ENCODE results near the gene BNC1. TPM values are rescaled to one million over a fixed set of nuclear protein-coding genes. Genes with fewer than 3 reads are reported as not detected.

The BNC1 gene
- total and polyA plus RNA-seq, 2 donors (not counting 1 experiment from before 2014, with no cell fraction given): not detected

GRCh38 chr15:83210619-83211018, 73.8 kb downstream of the BNC1 start:
- POLR2A ChIA-PET: no interaction called here

GRCh38 chr15:83209333-83209732, 75.1 kb downstream of the BNC1 start:
- Mint-ChIP-seq H3K4me3 (no peak overlapping the region), H3K9me3 (ENCODE audit: insufficient read depth) (no peaks in the 10 kb centered on the region), H3K4me1 (peaks cover 8% of the 10 kb centered on the region), H3K27me3 (peaks cover 24% of the 10 kb centered on the region), H3K27ac (no peak overlapping the region)
- peaks cover 0 to 36% (median 24%) of the 10 kb centered on the region in 4 experiments for H3K27me3 ChIP-seq (replicated peaks in 1 of 4; ENCODE audit: control extremely low read depth in 1 of 4, control insufficient read depth in 3 of 4, insufficient read depth in 4 of 4, low read length in 3 of 4)
- POLR2A ChIA-PET: no interaction called here
- H3K27ac ChIP-seq (ENCODE audit: low read length in 2 of 2): no peak overlapping the region
- H3K4me3 ChIP-seq (ENCODE audit: control extremely low read depth in 1 of 5, extremely low read depth in 1 of 5, insufficient read depth in 1 of 5, low read depth in 2 of 5, low read length in 4 of 5): no peak overlapping the region
- CTCF ChIA-PET: no interaction called here
- H3K4me1 ChIP-seq (ENCODE audit: control insufficient read depth in 2 of 2, insufficient read depth in 2 of 2, low read length in 2 of 2): peaks cover 11 to 14% of the 10 kb centered on the region in 2 donors
- intact Hi-C loops (cut with micrococcal nuclease): no loop called here
- no peaks in the 10 kb centered on the region for H3K79me2 ChIP-seq (ENCODE audit: control insufficient read depth, insufficient read depth, low read length)
- no peak for DNase-seq
- H4K20me1 ChIP-seq (ENCODE audit: control insufficient read depth, insufficient read depth, low read length, poor library complexity, severe bottlenecking): no peaks in the 10 kb centered on the region
- no peak for ATAC-seq (ENCODE audit: low read depth)
- H3K9me3 ChIP-seq (ENCODE audit: control extremely low read depth in 1 of 3, control insufficient read depth in 2 of 3, insufficient read depth in 1 of 3, low read length in 2 of 3): peaks cover 0 to 3% (median 0%) of the 10 kb centered on the region in 3 donors
- no peak overlapping the region for H2AFZ ChIP-seq (ENCODE audit: insufficient read depth, low read depth, low read length, poor library complexity, severe bottlenecking)
- no peak overlapping the region for H3K4me2 ChIP-seq (replicated peaks; ENCODE audit: low read depth, low read length, poor library complexity, severe bottlenecking)
- no peak for TF ChIP-seq EZH2 (IDR thresholded peaks at IDR 0.05; ENCODE audit: borderline replicate concordance, insufficient read depth, low read depth, low read length, poor library complexity, severe bottlenecking)
- no peak for TF ChIP-seq CTCF (IDR thresholded peaks at IDR 0.05)
- no peak overlapping the region for H3K9ac ChIP-seq (ENCODE audit: low read length)
- no peaks in the 10 kb centered on the region for H3K36me3 ChIP-seq (replicated peaks in 1 of 2; ENCODE audit: control extremely low read depth in 1 of 2, control insufficient read depth in 1 of 2, extremely low read depth in 1 of 2, insufficient read depth in 2 of 2, low read length in 1 of 2)
- 87% methylated on average over 4 of the region's 5 CpGs for WGBS (ENCODE audit: insufficient coverage)

More at GRCh38 chr15:83210619-83211018, 73.8 kb downstream of the BNC1 start:
- H3K27me3 ChIP-seq (replicated peaks in 1 of 4; ENCODE audit: control extremely low read depth in 1 of 4, control insufficient read depth in 3 of 4, insufficient read depth in 4 of 4, low read length in 3 of 4): peaks cover 0 to 36% (median 25%) of the 10 kb centered on the region in 4 experiments
- peaks cover 0 to 3% (median 0%) of the 10 kb centered on the region in 3 donors for H3K9me3 ChIP-seq (ENCODE audit: control extremely low read depth in 1 of 3, control insufficient read depth in 2 of 3, insufficient read depth in 1 of 3, low read length in 2 of 3)
- H3K9ac ChIP-seq (ENCODE audit: low read length): no peak overlapping the region
- DNase-seq: no peak
- Mint-ChIP-seq H3K9me3 (ENCODE audit: insufficient read depth) (no peaks in the 10 kb centered on the region), H3K4me1 (peaks cover 8% of the 10 kb centered on the region), H3K4me3 (no peak overlapping the region), H3K27me3 (peaks cover 21% of the 10 kb centered on the region), H3K27ac (no peak overlapping the region)
- H3K4me3 ChIP-seq (ENCODE audit: control extremely low read depth in 1 of 5, extremely low read depth in 1 of 5, insufficient read depth in 1 of 5, low read depth in 2 of 5, low read length in 4 of 5): no peak overlapping the region
- no peaks in the 10 kb centered on the region for H3K36me3 ChIP-seq (replicated peaks in 1 of 2; ENCODE audit: control extremely low read depth in 1 of 2, control insufficient read depth in 1 of 2, extremely low read depth in 1 of 2, insufficient read depth in 2 of 2, low read length in 1 of 2)
- H3K27ac ChIP-seq (ENCODE audit: low read length in 2 of 2): no peak overlapping the region
- no peaks in the 10 kb centered on the region for H4K20me1 ChIP-seq (ENCODE audit: control insufficient read depth, insufficient read depth, low read length, poor library complexity, severe bottlenecking)
- ATAC-seq (ENCODE audit: low read depth): no peak
- WGBS (ENCODE audit: insufficient coverage): 88% methylated on average over 2 of the region's 3 CpGs
- H3K79me2 ChIP-seq (ENCODE audit: control insufficient read depth, insufficient read depth, low read length): no peaks in the 10 kb centered on the region
- H3K4me1 ChIP-seq (ENCODE audit: control insufficient read depth in 2 of 2, insufficient read depth in 2 of 2, low read length in 2 of 2): peaks cover 11 to 14% of the 10 kb centered on the region in 2 donors
- H2AFZ ChIP-seq (ENCODE audit: insufficient read depth, low read depth, low read length, poor library complexity, severe bottlenecking): no peak overlapping the region
- CTCF ChIA-PET: interaction anchor here (1.3 kb wide), 1 partner anchor 38 kb away, joined by 4 read pairs; no protein-coding TSS in a partner anchor
- intact Hi-C loops (cut with micrococcal nuclease): no loop called here
- TF ChIP-seq EZH2 (IDR thresholded peaks at IDR 0.05; ENCODE audit: borderline replicate concordance, insufficient read depth, low read depth, low read length, poor library complexity, severe bottlenecking) (no peak), CTCF (IDR thresholded peaks at IDR 0.05) (no peak)
- no peak overlapping the region for H3K4me2 ChIP-seq (replicated peaks; ENCODE audit: low read depth, low read length, poor library complexity, severe bottlenecking)
